Sigmoid colon (tissue), 7 donors: Measurements from ENCODE around the gene RORB. TPM values are rescaled to one million over a fixed set of nuclear protein-coding genes. Genes with fewer than 3 reads are reported as not detected.

Experiments used
- DNase-seq: peaks from one replicate; pipeline ENCODE4 v3.0.0-alpha.2; 2019
- H3K27ac ChIP-seq, 4 donors: fragments of 200-600 bp; sonication (generic); one replicate each; pipeline ENCODE4 v1.5.1; 2016 to 2019; ENCODE audit warnings: mild to moderate bottlenecking in 1 of 4
- H3K27me3 ChIP-seq, 3 donors: fragments of 200-600 bp; sonication (generic); one replicate each; pipeline ENCODE4 v1.5.1; 2019; ENCODE audit warnings: mild to moderate bottlenecking in 1 of 3
- H3K36me3 ChIP-seq, 4 donors: fragments of 200-600 bp; sonication (generic); one replicate each; pipeline ENCODE4 v1.5.1; 2016 to 2019
- H3K4me1 ChIP-seq, 4 donors: fragments of 200-600 bp; sonication (generic); one replicate each; pipeline ENCODE4 v1.5.1; 2017 to 2019
- H3K4me3 ChIP-seq, 4 donors: fragments of 200-600 bp; sonication (generic); one replicate each; pipeline ENCODE4 v1.5.1; 2017 to 2019; ENCODE audit warnings: mild to moderate bottlenecking in 2 of 4, moderate library complexity in 1 of 4
- H3K9me3 ChIP-seq, 4 donors: fragments of 200-600 bp in 3 of 4; sonication (generic) in 3 of 4; one replicate each; pipeline versions ENCODE4 v1.5.1 to v1.6.1; 2013 to 2019
- CTCF ChIP-seq, 4 experiments: fragments of 450-650 bp in 3 of 4; fragments of 200-600 bp in 1 of 4; IDR thresholded peaks; one replicate each; pipeline ENCODE4 v1.5.1; 2016 to 2019; ENCODE audit warnings: antibody characterized with exemption in 4 of 4, mild to moderate bottlenecking in 3 of 4, moderate library complexity in 2 of 4
- EP300 ChIP-seq, 4 donors: sonication (generic); formaldehyde crosslinking; IDR thresholded peaks; one replicate each; pipeline ENCODE4 v1.6.1; 2017; ENCODE audit warnings: antibody characterized with exemption in 4 of 4
- POLR2A ChIP-seq, 2 donors: fragments of 450-650 bp; IDR thresholded peaks; one replicate each; pipeline ENCODE4 v1.6.1; 2016; ENCODE audit warnings: antibody characterized with exemption in 2 of 2, mild to moderate bottlenecking in 2 of 2, moderate library complexity in 2 of 2
- POLR2AphosphoS5 ChIP-seq, 4 donors: sonication (generic); formaldehyde crosslinking; IDR thresholded peaks; one replicate each; pipeline ENCODE4 v1.6.1; 2017; ENCODE audit warnings: antibody characterized with exemption in 4 of 4
- WGBS, 2 donors: extraction: QIAGEN DNeasy Blood & Tissue Kit; methylation state at CpG; one replicate each; pipeline ENCODE4 v1.1.7; 2013; 5-methylcytosine and 5-hydroxymethylcytosine counted together
- intact Hi-C: fragments of 100-400 bp; cut with DNase I; formaldehyde crosslinking; loops from one replicate; pipeline ENCODE4 v1.15.1; 2023
- polyA plus RNA-seq, 3 donors: library from polyadenylated mRNA; stranded (reverse); fragments of 200-250 nt; gene quantifications; one replicate each; pipeline ENCODE4 v1.2.3, GENCODE V29; 2013
- total RNA-seq, 4 donors: library from RNA; depleted of rRNA; stranded (reverse); fragments of >200 nt; gene quantifications; one replicate each; pipeline ENCODE4 v1.1.0, GENCODE V29; 2016
- donor health status: healthy with polysubstance abuse.
- donor health status: Bipolar disorder and iron deficiency.
- donor health status: healthy.

RORB gene
- total and polyA plus RNA-seq, 7 donors, result 0.03 to 1.9 (median 0.82) TPM; not detected in 2

DNA sequence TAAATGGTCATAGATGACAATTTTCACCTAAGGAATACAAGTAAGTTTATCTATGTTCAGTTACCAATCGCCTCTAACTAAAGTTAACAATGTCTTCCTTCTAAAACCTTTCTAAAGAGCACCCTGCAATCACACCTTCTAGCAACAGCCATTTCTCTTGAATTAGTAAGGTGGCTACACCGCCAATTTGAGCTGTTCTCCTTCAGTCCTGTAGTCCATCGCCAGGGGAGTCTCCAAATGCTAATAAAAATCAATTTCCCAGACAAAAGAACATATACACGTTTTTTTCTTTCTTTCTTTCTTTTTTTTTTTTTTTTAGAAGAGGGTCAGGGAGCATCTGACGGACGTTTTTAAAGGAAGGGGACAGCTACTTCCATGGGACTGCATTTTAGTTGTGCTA, 729 bp upstream of the RORB start:
- no peak for TF ChIP-seq POLR2AphosphoS5 (IDR thresholded peaks at IDR 0.05)
- no peak for TF ChIP-seq EP300 (IDR thresholded peaks at IDR 0.05)
- H3K9me3 ChIP-seq, result no peaks in the 10 kb centered on the region
- no peak for DNase-seq
- no peaks in the 10 kb centered on the region for H3K36me3 ChIP-seq
- peaks cover 0 to 40% (median 30%) of the 10 kb centered on the region in 4 donors for H3K4me1 ChIP-seq
- intact Hi-C loops, result no loop called here
- 9 to 16% methylated on average over 6 of the region's 6 CpGs for WGBS, 2 donors
- H3K4me3 ChIP-seq, result peak overlapping the region; percentile 36 to 59 (median 50)
- peaks cover 12 to 38% (median 24%) of the 10 kb centered on the region in 3 donors for H3K27me3 ChIP-seq
- no peak overlapping the region for H3K27ac ChIP-seq

- Histone ChIP-seq H3K4me3 (peak overlapping the region; percentile 36 to 59 (median 50)), H3K9me3 (no peaks in the 10 kb centered on the region), H3K36me3 (no peaks in the 10 kb centered on the region), H3K27me3 (peaks cover 12 to 48% (median 24%) of the 10 kb centered on the region in 3 donors), H3K27ac (peak overlapping the region in 2 of 4 donors; percentile 35 to 40), H3K4me1 (peaks cover 0 to 40% (median 30%) of the 10 kb centered on the region in 4 donors)
- DNase-seq, result no peak
- no peak for TF ChIP-seq EP300 (IDR thresholded peaks at IDR 0.05)
- no peak for TF ChIP-seq POLR2AphosphoS5 (IDR thresholded peaks at IDR 0.05)
- TF ChIP-seq POLR2A (IDR thresholded peaks at IDR 0.05), result no peak
- no peak for TF ChIP-seq CTCF (IDR thresholded peaks at IDR 0.05)
- WGBS, 2 donors, result 1 to 3% methylated on average over 77 of the region's 77 CpGs
- intact Hi-C loops, result no loop called here
These were observed 849 bp downstream of the RORB start for GRCh38 chr9:74497748-74498620.

GRCh38 chr9:74498621-74499095, 1.5 kb downstream of the RORB start:
- Histone ChIP-seq H3K9me3 (no peaks in the 10 kb centered on the region), H3K4me3 (peak overlapping the region; percentile 36 to 59 (median 50)), H3K27ac (no peak overlapping the region), H3K36me3 (no peaks in the 10 kb centered on the region), H3K4me1 (peaks cover 0 to 40% (median 30%) of the 10 kb centered on the region in 4 donors), H3K27me3 (peaks cover 12 to 48% (median 24%) of the 10 kb centered on the region in 3 donors)
- 3 to 12% methylated on average over 34 of the region's 34 CpGs for WGBS, 2 donors
- DNase-seq, result no peak
- TF ChIP-seq POLR2A (IDR thresholded peaks at IDR 0.05) (no peak), POLR2AphosphoS5 (IDR thresholded peaks at IDR 0.05) (no peak), EP300 (IDR thresholded peaks at IDR 0.05) (no peak), CTCF (IDR thresholded peaks at IDR 0.05) (no peak)
- intact Hi-C loops, result no loop called here

GRCh38 chr9:74499111-74499601, 2.0 kb downstream of the RORB start:
- no peak overlapping the region for H3K27ac ChIP-seq
- no peaks in the 10 kb centered on the region for H3K9me3 ChIP-seq
- H3K27me3 ChIP-seq, result peaks cover 12 to 48% (median 24%) of the 10 kb centered on the region in 3 donors
- peak overlapping the region in 3 of 4 donors; percentile 48 to 59 (median 52) for H3K4me3 ChIP-seq
- no peak for DNase-seq
- WGBS, 2 donors, result 3 to 14% methylated on average over 19 of the region's 19 CpGs
- intact Hi-C loops, result no loop called here
- TF ChIP-seq CTCF (IDR thresholded peaks at IDR 0.05), result no peak
- no peak for TF ChIP-seq POLR2AphosphoS5 (IDR thresholded peaks at IDR 0.05)
- no peaks in the 10 kb centered on the region for H3K36me3 ChIP-seq
- peaks cover 0 to 40% (median 30%) of the 10 kb centered on the region in 4 donors for H3K4me1 ChIP-seq
